Middle frontal gyrus (tissue), 1 donor: ENCODE results near the gene ZBTB7C.

Experiments
- DNase-seq: peaks from one replicate; pipeline ENCODE4 v3.0.0-alpha.2; 2015; ENCODE audit warnings: low spot score; ENCODE audit errors: extremely low spot score

ZBTB7C gene

DNA sequence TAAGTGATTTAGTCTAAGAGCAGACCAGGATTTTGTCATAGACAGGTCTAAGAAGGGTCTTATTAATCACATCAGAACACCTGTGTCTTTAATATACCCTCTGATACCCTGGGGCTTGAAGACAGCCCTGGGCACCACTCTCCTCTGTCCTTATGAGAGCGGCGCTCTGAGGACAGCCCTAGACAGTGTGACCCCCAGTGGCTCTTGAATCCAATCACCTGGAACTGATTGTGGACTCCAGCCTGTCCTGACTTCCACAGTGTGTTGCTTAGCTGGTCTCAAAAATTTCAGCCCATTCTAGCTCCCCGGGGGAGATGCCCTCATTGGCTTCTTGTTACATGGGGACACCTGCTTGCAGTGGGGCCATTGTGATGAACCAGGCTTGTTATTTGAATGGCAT is 282.9 kb downstream of the ZBTB7C start:
- no peak for DNase-seq

GRCh38 chr18:48125724-48126123 is 283.5 kb downstream of the ZBTB7C start:
- DNase-seq, result no peak

- DNase-seq, result no peak
Measured at GRCh38 chr18:48124857-48125626, 284.1 kb downstream of the ZBTB7C start.

DNA sequence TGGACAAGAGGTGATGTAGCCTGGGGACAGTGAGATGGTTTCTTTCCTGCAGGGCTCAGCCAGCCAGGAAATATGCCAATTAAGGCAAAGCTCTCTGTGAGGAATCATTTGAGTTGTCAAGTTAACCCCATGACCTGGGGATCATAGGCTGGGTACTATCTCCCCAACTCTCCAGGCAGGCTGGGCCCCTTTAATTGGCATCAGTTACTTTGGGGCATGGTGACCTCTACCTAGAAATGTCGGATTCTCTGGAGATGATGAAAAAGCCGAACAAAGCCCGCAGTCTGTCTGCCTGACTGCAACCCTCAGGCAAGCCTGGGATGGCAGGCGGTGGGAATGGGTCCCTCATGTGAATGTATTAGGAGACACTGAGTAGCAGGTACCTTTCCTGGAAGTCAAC is 285.2 kb downstream of the ZBTB7C start:
- no peak for DNase-seq

DNA sequence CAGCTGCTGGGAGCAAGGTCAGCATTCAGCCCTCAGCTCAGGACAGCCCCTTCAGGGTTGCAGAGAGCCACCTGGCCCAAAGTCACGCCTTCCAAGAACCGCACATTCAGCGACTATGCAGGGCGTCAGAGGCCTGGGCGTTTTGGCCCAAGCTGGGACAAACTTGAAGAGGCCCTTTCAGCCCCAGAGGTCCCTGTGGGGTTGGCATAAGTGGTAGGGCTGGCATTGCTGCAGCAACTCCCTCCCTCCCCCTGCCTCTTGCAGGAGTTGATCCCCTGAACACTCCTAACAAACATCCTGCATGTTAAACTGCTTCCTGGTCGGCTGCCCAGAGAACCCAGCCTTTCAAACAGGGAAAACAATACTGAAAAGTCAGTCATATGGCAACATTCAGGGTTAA is 285.9 kb downstream of the ZBTB7C start:
- no peak for DNase-seq

GRCh38 chr18:48122816-48123215 is 286.4 kb downstream of the ZBTB7C start:
- DNase-seq, result no peak

DNA sequence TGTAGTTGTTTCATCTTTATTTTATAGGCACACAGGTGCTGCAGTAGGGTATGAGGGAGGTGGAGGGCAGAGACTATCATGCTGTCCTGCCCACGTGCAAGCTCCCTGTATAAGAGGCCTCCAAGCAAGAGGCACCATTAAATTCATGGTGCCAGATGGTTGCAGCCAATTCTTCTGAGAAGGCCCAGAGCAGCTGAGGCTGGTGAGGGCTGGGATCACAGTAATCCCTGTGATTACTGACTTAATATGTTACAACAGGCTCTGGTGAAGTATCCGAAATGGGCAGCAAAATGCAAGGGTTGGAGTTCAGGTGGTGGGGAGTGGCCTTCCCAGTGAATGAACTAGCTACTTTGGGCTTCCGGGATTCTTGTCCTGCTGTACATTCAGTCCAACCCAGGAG is 286.8 kb downstream of the ZBTB7C start:
- no peak for DNase-seq

DNA sequence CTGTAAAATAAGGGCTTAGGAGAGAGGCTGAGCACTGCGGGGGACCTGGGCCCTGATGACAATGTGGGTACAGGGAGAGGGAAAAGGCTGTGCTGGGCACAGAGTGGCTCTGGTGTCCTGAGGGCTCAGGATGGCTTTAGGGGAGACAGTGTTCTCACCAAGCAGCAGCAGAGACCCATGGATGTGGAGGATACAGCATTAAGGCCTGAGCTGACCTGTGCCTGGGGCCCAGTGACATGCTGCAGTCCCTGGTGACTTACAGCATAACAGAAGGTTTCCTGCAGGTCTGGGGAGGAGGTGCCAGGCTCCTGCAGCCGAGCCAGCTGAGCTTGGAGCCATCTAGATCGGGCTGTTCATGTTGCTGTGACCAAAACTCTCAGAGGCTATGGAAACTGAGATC is 287.4 kb downstream of the ZBTB7C start:
- no peak for DNase-seq

DNA sequence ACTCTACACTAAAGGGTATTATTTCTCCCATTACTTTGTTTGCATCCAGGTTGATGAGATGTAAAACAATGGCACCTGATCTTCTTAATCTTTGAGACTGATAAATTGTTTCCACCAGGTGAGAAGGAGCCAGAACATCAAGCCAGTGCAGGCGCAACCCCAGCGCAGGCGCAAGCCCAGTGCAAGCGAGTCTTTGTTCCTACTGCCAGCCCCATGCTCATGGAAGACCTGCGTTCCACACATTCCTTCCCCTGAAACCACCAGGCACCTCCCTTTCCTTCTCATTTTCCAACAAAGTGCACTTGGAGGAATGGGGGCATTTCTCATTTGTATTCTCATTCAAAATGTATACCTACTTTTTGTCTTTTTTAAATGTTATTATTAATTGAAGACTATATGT is 290.0 kb downstream of the ZBTB7C start:
- DNase-seq, result no peak

DNA sequence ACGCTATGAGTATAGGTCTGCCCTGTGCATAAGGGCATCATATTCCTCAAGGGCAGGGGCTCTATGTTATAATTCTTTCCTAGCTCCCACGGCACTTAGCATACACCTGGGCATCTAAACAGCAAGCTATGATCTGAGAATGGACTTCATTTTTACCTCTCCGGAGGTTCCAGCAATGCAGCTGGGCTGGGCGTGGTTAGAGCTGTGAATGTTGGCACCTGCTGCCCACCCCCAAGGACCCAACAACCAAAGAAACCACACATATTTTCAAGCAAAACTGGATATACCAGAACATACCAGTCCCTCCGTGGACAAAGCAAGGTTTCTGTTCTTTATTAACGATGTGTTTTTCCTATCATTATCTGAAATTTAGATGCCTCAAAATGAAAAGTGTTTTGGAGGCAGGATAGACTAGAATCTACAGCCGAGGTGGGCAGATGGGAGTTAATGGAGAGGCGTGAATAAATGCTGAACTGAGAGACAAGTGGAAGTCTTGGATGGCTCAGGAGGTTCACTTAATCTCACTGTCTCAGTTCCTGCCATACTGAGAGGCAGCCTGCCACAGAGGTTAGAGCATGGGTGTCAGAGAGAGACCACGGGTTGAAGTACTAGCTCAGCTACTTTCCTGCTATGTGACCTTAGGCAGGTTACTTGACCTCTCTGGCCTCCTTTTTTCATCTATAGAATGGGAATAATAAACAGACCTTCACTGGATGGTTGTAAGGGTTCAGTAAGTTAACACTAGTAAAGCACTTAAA is 292.1 kb downstream of the ZBTB7C start:
- no peak for DNase-seq

GRCh38 chr18:48116017-48116416 is 293.2 kb downstream of the ZBTB7C start:
- DNase-seq, result no peak

DNA sequence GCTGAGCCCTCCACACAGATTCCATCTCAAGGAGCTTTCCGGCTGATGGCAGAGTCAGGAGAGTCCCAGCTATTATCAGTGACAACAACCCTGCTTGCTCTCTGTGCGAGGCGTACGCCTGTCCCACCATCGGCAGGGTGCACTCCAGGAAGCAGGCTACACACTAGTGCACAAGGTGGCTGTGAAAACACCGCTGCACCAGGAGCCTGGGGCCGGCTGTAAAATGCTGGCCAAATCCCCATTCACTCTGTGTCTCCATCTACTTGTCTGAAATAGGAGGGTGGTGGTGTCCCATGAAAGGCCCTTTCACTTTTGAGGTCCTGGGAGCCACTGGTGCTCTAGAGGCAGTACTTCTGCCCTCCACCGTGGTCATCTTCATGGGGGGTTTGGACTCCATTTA is 295.5 kb downstream of the ZBTB7C start:
- no peak for DNase-seq

GRCh38 chr18:48111587-48111986 is 297.6 kb downstream of the ZBTB7C start:
- no peak for DNase-seq

GRCh38 chr18:48110797-48111196 is 298.4 kb downstream of the ZBTB7C start:
- DNase-seq, result no peak

- DNase-seq, result no peak
Measured at GRCh38 chr18:48109961-48110493, 299.2 kb downstream of the ZBTB7C start.

GRCh38 chr18:48108136-48108535 is 301.0 kb downstream of the ZBTB7C start:
- DNase-seq, result no peak

GRCh38 chr18:48106976-48107781 is 302.0 kb downstream of the ZBTB7C start:
- no peak for DNase-seq

DNA sequence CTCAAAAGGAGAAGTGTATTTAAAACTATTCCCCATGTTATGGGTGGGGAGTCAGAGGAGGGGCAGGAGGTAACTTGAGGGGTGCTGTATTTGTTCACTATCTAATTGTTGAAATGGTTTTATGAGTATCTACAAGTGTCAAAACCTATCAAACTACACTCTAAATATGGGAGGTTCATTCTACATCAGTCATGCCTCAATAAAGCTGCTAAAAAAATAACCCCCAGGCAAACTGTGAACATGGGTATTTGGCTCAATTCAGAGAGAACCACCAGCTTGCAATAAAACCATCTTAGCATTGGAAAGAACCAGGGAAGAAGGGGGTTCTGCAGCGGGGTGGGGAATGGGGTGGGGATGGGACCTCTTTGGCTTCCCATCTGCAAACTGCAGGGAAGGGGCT is 302.7 kb downstream of the ZBTB7C start:
- no peak for DNase-seq

DNA sequence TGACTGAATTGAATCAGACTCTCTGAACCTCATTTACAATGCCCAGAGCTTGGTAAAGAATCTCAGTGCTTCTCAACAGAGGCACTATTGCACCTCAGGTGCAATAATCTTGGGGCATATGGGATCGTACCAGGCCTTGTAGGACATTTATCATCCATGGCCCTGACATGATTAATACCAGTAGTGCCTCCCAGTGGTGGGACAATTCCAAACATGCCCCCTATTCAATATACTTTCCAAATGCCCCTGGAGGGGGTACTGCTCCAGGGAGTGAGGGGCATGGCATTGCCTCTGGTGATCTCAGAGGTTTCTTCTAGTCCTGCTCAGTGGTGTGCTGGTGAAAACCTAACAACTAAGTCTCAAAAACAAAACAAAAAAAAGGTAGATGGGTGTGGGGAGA is 303.9 kb downstream of the ZBTB7C start:
- no peak for DNase-seq

GRCh38 chr18:48104705-48105104 is 304.5 kb downstream of the ZBTB7C start:
- DNase-seq, result no peak

DNA sequence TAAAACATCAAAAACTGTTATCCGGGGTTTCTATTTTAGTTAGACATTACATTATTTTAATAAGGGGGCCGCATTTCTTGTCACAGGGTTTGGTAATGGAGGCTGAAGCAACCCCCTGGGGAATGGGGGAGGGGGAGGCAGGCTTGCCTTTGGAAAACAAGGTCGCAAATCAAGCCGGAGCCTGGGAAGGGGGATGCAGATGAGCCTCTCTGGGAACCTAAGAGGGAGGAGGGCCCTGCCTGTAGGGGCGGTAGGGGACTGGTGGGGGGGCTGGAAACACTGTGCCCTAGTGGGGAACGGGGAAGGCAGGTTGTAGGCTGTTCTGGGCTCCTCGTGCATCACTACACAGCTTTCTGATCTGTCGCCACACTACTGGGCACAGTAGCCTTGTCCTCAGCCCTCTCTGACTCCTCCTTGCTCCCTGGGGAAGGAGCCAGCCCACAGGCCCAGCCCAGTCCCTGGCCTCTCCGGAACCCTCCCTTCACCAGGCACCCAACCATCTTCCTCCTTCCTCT is 308.5 kb downstream of the ZBTB7C start:
- DNase-seq, result no peak

DNA sequence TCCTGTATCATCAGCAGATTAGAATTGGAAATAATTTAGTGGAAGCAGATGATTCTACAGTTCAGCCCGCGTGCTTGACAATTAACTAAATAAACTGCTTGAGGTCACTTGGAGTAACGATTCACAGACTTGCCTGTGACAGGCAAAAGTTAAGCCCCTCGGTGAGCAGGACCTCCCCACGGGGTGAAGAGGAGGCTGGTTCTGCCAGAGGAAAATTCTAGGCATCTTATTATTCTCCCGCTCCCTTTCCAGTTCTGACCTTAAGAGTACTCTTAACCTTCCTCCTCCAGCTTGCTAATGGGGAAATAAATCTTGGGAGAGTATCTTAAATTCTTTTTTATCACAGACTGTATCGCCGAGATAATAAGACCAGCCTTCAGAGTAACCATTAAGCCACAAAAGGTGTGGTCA is 309.0 kb downstream of the ZBTB7C start:
- no peak for DNase-seq
